Neural cell (in vitro differentiated cells): Measurements from ENCODE around the gene GOLT1B.

ENCODE experiments used
- CTCF ChIP-seq: fragments of 450-650 bp; IDR thresholded peaks from 2 replicates; pipeline ENCODE4 v1.5.1; 2014; ENCODE audit warnings: antibody characterized with exemption, mild to moderate bottlenecking, moderate library complexity; ENCODE audit not compliant: poor library complexity, severe bottlenecking
- EP300 ChIP-seq: fragments of 450-650 bp; conservative IDR thresholded peaks from 2 replicates; pipeline ENCODE4 v1.6.1; 2014; ENCODE audit warnings: antibody characterized with exemption, mild to moderate bottlenecking, moderate library complexity; ENCODE audit not compliant: poor library complexity, severe bottlenecking
- EZH2 ChIP-seq: fragments of 200-600, 300-800 bp; shearing (Covaris generic), sonication (generic); IDR thresholded peaks from 2 replicates; pipeline ENCODE4 v1.6.1; 2014; ENCODE audit warnings: antibody characterized with exemption, low read length, borderline replicate concordance, mild to moderate bottlenecking; ENCODE audit not compliant: insufficient read depth, poor library complexity, severe bottlenecking
- MXI1 ChIP-seq: fragments of 450-650 bp; conservative IDR thresholded peaks from 2 replicates; pipeline ENCODE4 v1.6.1; 2014; ENCODE audit warnings: antibody characterized with exemption, mild to moderate bottlenecking; ENCODE audit not compliant: poor library complexity, severe bottlenecking
- POLR2AphosphoS5 ChIP-seq: IDR thresholded peaks from 2 replicates; pipeline ENCODE4 v1.6.1; 2012
- RAD21 ChIP-seq: fragments of 450-650 bp; conservative IDR thresholded peaks from 2 replicates; pipeline ENCODE4 v1.6.1; 2014; ENCODE audit warnings: antibody characterized with exemption, mild to moderate bottlenecking, moderate library complexity
- REST ChIP-seq: IDR thresholded peaks from 2 replicates; pipeline ENCODE4 v1.6.1; 2012; ENCODE audit warnings: borderline replicate concordance
- SMC3 ChIP-seq: fragments of 450-650 bp; conservative IDR thresholded peaks from 2 replicates; pipeline ENCODE4 v1.6.1; 2014; ENCODE audit warnings: antibody characterized with exemption, mild to moderate bottlenecking, moderate library complexity; ENCODE audit not compliant: poor library complexity
- TAF1 ChIP-seq: IDR thresholded peaks from 2 replicates; pipeline ENCODE4 v1.6.1; 2012; ENCODE audit warnings: low read depth

- no peak for TF ChIP-seq RAD21
- TF ChIP-seq CTCF = no peak
- no peak for TF ChIP-seq SMC3
- no peak for TF ChIP-seq REST
- no peak for TF ChIP-seq POLR2AphosphoS5
- TF ChIP-seq EP300 = no peak
- no peak for TF ChIP-seq EZH2
- no peak for TF ChIP-seq MXI1
- no peak for TF ChIP-seq TAF1
These were observed 38.2 kb downstream of the GOLT1B start for GRCh38 chr12:21539797-21540196.
